Uterus (tissue), 4 donors: Measurements from ENCODE around the gene PTPRC. TPM values are rescaled to one million over a fixed set of nuclear protein-coding genes. Genes with fewer than 3 reads are reported as not detected.

Source experiments
- DNase-seq, 2 donors: peaks; one replicate each; pipeline ENCODE4 v3.0.0-alpha.2; 2019 to 2020
- H3K27ac ChIP-seq, 2 donors: fragments of 200-600 bp; sonication (generic); 1 replicate in 1 of 2; 2 replicates in 1 of 2; pipeline ENCODE4 v1.5.1; 2016 to 2018
- H3K27me3 ChIP-seq, 2 donors: fragments of 200-600 bp; sonication (generic); one replicate each; pipeline ENCODE4 v1.5.1; 2018 to 2019; ENCODE audit warnings: control low read depth in 1 of 2
- H3K36me3 ChIP-seq, 2 donors: fragments of 200-600 bp; sonication (generic); one replicate each; pipeline ENCODE4 v1.5.1; 2019; ENCODE audit warnings: control low read depth in 1 of 2
- H3K4me1 ChIP-seq, 2 donors: fragments of 200-600 bp; sonication (generic); one replicate each; pipeline ENCODE4 v1.5.1; 2018 to 2019; ENCODE audit warnings: control low read depth in 1 of 2
- H3K4me3 ChIP-seq, 2 donors: fragments of 200-600 bp; sonication (generic); 1 replicate in 1 of 2; 2 replicates in 1 of 2; pipeline ENCODE4 v1.5.1; 2018 to 2019; ENCODE audit warnings: mild to moderate bottlenecking in 1 of 2
- H3K9me3 ChIP-seq, 2 donors: fragments of 200-600 bp; sonication (generic); one replicate each; pipeline ENCODE4 v1.5.1; 2019; ENCODE audit warnings: control low read depth in 1 of 2
- POLR2A ChIP-seq, 2 donors: fragments of 450-650 bp; IDR thresholded peaks; one replicate each; pipeline ENCODE4 v1.6.1; 2016; ENCODE audit warnings: antibody characterized with exemption in 2 of 2, mild to moderate bottlenecking in 1 of 2, moderate library complexity in 1 of 2
- intact Hi-C: fragments of 100-400 bp; cut with DNase I; formaldehyde crosslinking; loops from one replicate; pipeline ENCODE4 v1.15.1; 2023; ENCODE audit warnings: low total_unique reads
- total RNA-seq, 4 donors: library from RNA; depleted of rRNA in 3 of 4; stranded (reverse); fragments of >200 nt in 3 of 4; gene quantifications; one replicate each; pipeline versions ENCODE4 v1.1.0 to v1.2.4, GENCODE V29; 2014 to 2023
- TF ChIP-seq, protein P1 (sequence below), 4 experiments: fragments of 200-600 bp in 2 of 4; fragments of 450-650 bp in 2 of 4; sonication (generic) in 2 of 4; IDR thresholded peaks; one replicate each; pipeline ENCODE4 v1.5.1; 2016 to 2019; ENCODE audit warnings: antibody characterized with exemption in 4 of 4, mild to moderate bottlenecking in 2 of 4, moderate library complexity in 1 of 4
- donor health status: DM: yes; HTN: yes; CAD: no.

PTPRC gene
- total RNA-seq, 4 donors from 2014 or later, result 12.7 to 28.7 (median 16.3) TPM

DNA sequence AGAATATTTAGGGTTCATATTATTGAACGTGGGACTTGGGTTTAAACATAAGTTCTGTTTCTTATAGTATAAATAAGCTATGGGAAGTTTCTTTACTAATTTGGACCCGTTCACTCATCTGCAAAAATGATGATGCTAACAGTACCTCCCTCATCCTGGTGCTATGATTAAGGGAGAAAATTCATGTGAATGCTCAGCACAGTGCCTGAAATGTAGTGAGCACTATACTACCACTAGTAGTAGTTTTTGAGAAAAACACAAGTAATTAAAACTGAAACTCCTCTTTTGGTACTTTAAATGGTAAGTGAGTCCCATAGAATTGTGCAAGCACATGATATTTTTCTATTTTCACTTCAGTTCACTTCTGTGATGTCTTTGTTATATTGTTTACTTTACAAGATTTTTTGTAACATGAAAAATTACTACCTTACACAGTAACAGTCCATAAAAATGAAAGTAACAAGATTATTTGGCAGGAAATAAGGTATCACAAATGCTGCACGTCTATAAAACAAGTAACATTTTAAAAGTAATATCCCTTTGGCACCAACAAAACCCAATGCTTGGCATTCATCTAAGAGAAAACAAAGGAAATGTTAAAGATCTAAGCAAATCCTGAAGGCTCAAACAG is 11.3 kb upstream of the PTPRC start:
- Histone ChIP-seq H3K27ac (no peak overlapping the region), H3K36me3 (no peaks in the 10 kb centered on the region), H3K4me1 (no peaks in the 10 kb centered on the region), H3K9me3 (no peaks in the 10 kb centered on the region), H3K4me3 (no peak overlapping the region), H3K27me3 (no peaks in the 10 kb centered on the region)
- intact Hi-C loops, result no loop called here
- TF ChIP-seq, protein P1, sequence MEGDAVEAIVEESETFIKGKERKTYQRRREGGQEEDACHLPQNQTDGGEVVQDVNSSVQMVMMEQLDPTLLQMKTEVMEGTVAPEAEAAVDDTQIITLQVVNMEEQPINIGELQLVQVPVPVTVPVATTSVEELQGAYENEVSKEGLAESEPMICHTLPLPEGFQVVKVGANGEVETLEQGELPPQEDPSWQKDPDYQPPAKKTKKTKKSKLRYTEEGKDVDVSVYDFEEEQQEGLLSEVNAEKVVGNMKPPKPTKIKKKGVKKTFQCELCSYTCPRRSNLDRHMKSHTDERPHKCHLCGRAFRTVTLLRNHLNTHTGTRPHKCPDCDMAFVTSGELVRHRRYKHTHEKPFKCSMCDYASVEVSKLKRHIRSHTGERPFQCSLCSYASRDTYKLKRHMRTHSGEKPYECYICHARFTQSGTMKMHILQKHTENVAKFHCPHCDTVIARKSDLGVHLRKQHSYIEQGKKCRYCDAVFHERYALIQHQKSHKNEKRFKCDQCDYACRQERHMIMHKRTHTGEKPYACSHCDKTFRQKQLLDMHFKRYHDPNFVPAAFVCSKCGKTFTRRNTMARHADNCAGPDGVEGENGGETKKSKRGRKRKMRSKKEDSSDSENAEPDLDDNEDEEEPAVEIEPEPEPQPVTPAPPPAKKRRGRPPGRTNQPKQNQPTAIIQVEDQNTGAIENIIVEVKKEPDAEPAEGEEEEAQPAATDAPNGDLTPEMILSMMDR (IDR thresholded peaks at IDR 0.05), result no peak
- DNase-seq, result no peak

- no peak for DNase-seq
- Histone ChIP-seq H3K4me3 (no peak overlapping the region), H3K27me3 (no peaks in the 10 kb centered on the region), H3K4me1 (no peaks in the 10 kb centered on the region), H3K36me3 (no peaks in the 10 kb centered on the region), H3K9me3 (no peaks in the 10 kb centered on the region), H3K27ac (no peak overlapping the region)
- TF ChIP-seq, protein P1 (IDR thresholded peaks at IDR 0.05), result no peak
- TF ChIP-seq POLR2A (IDR thresholded peaks at IDR 0.05), result no peak
- intact Hi-C loops, result no loop called here
Observed at GRCh38 chr1:198628067-198628455, 10.8 kb upstream of the PTPRC start.

DNA sequence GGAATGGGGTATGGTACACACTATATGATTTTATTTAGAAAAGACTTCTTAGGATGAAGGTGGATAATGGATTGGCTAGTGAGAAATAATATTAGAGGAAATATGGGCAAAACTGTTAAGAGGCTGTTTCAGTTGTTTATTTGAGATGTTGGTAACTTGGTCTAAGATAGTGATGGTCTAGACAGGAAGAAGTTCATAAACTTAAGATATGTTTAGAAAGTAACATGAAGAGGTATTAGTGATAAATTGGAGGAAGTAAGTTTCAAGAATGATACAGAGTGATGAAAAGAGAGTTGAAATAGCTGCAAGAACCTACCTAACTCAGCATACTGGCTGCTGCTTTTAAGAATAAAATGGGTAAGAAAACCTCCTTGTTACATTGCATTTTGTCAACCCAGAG is 9.2 kb upstream of the PTPRC start:
- H3K9me3 ChIP-seq, result no peaks in the 10 kb centered on the region
- TF ChIP-seq, protein P1 (IDR thresholded peaks at IDR 0.05), result no peak
- H3K4me1 ChIP-seq, result no peaks in the 10 kb centered on the region
- H3K27ac ChIP-seq, result no peak overlapping the region
- no peak for DNase-seq
- H3K36me3 ChIP-seq, result no peaks in the 10 kb centered on the region
- H3K4me3 ChIP-seq, result no peak overlapping the region
- intact Hi-C loops, result no loop called here
- no peaks in the 10 kb centered on the region for H3K27me3 ChIP-seq

GRCh38 chr1:198630863-198631262 is 8.0 kb upstream of the PTPRC start:
- no peaks in the 10 kb centered on the region for H3K36me3 ChIP-seq
- no peaks in the 10 kb centered on the region for H3K9me3 ChIP-seq
- TF ChIP-seq, protein P1 (IDR thresholded peaks at IDR 0.05), result no peak
- TF ChIP-seq POLR2A (IDR thresholded peaks at IDR 0.05), result no peak
- H3K4me3 ChIP-seq, result no peak overlapping the region
- no peaks in the 10 kb centered on the region for H3K4me1 ChIP-seq
- intact Hi-C loops, result no loop called here
- no peak overlapping the region for H3K27ac ChIP-seq
- no peaks in the 10 kb centered on the region for H3K27me3 ChIP-seq
- DNase-seq, result no peak

DNA sequence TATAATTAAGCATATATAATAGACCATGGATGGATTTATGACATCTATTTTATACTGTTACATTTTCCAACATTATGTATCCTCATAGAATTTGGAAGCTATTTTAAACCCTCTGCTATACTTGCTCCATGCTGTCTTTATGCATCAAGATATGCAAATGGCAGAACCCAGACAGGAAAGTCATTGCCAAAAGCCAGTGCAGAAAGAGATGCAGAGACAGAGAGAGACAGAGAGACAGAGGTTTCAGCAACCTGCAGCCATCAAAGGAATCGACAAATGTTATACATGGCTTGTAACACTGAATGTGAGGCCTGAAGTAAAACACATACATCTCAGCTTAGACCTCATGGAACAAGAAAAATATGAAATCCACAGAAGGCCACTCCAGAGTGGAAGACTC is 7.5 kb upstream of the PTPRC start:
- H3K27me3 ChIP-seq, result no peaks in the 10 kb centered on the region
- no peaks in the 10 kb centered on the region for H3K9me3 ChIP-seq
- H3K4me1 ChIP-seq, result no peaks in the 10 kb centered on the region
- intact Hi-C loops, result no loop called here
- no peak for DNase-seq
- no peaks in the 10 kb centered on the region for H3K36me3 ChIP-seq
- no peak overlapping the region for H3K4me3 ChIP-seq
- TF ChIP-seq, protein P1 (IDR thresholded peaks at IDR 0.05), result no peak
- no peak for TF ChIP-seq POLR2A (IDR thresholded peaks at IDR 0.05)
- H3K27ac ChIP-seq, result no peak overlapping the region
